ENCODE data around the gene TRIO.
A peak's percentile ranks its signal among the peaks of the same experiment; 100 is the strongest.
"Not testable (repeated sequence)": the region's sequence is repeated elsewhere in the genome, so short reads cannot be mapped to it uniquely, and the experiment has no call there.

The TRIO gene

GRCh38 chr5:14142827-14143545, at the start of gene TRIO:
Gene TRIO (plus strand): TSS chr5:14143342. CDS start chr5:14143726, 384 bp downstream.
- DNase-seq (ENCODE audit: low read depth), result peak; percentile 89

- DNase-seq (ENCODE audit: low read depth), result not testable (repeated sequence)
Measured at GRCh38 chr5:14097380-14097779, 45.8 kb upstream of the TRIO start.

GRCh38 chr5:14097998-14098471, 45.1 kb upstream of the TRIO start:
- peak; percentile 61 for DNase-seq (ENCODE audit: low read depth)

- no peak for DNase-seq (ENCODE audit: low read depth)
Measured at GRCh38 chr5:14100281-14100680, 42.9 kb upstream of the TRIO start.

- peak; percentile 41 for DNase-seq (ENCODE audit: low read depth)
Measured at GRCh38 chr5:14101922-14102321, 41.2 kb upstream of the TRIO start.

GRCh38 chr5:14102666-14103065, 40.5 kb upstream of the TRIO start:
- DNase-seq (ENCODE audit: low read depth), result no peak

- peak; percentile 91 for DNase-seq (ENCODE audit: low read depth)
Measured at GRCh38 chr5:14105718-14106410, 37.3 kb upstream of the TRIO start.

GRCh38 chr5:14107536-14107935, 35.6 kb upstream of the TRIO start:
- no peak for DNase-seq (ENCODE audit: low read depth)

- peak; percentile 83 for DNase-seq (ENCODE audit: low read depth)
Measured at GRCh38 chr5:14108170-14108996, 34.8 kb upstream of the TRIO start.

GRCh38 chr5:14109041-14109747, 33.9 kb upstream of the TRIO start:
- no peak for DNase-seq (ENCODE audit: low read depth)

GRCh38 chr5:14109771-14110170, 33.4 kb upstream of the TRIO start:
- DNase-seq (ENCODE audit: low read depth), result no peak

GRCh38 chr5:14110196-14110595, 32.9 kb upstream of the TRIO start:
- DNase-seq (ENCODE audit: low read depth), result peak; percentile 31

GRCh38 chr5:14110680-14111079, 32.5 kb upstream of the TRIO start:
- DNase-seq (ENCODE audit: low read depth), result peak; percentile 74

- no peak for DNase-seq (ENCODE audit: low read depth)
Measured at GRCh38 chr5:14112998-14113652, 30.0 kb upstream of the TRIO start.

- peak; percentile 24 for DNase-seq (ENCODE audit: low read depth)
Measured at GRCh38 chr5:14114615-14115251, 28.4 kb upstream of the TRIO start.

GRCh38 chr5:14115323-14115895, 27.7 kb upstream of the TRIO start:
- DNase-seq (ENCODE audit: low read depth), result no peak

GRCh38 chr5:14118551-14119320, 24.4 kb upstream of the TRIO start:
- DNase-seq (ENCODE audit: low read depth), result no peak

- DNase-seq (ENCODE audit: low read depth), result no peak
Measured at GRCh38 chr5:14120176-14120575, 23.0 kb upstream of the TRIO start.

- DNase-seq (ENCODE audit: low read depth), result no peak
Measured at GRCh38 chr5:14121552-14121951, 21.6 kb upstream of the TRIO start.

- peak; percentile 44 for DNase-seq (ENCODE audit: low read depth)
Measured at GRCh38 chr5:14122089-14122488, 21.1 kb upstream of the TRIO start.

Data from amniotic epithelial cell (primary cell).